OCI-LY1 (cell line): ENCODE measurements around the gene EXOC7.

Source experiments
- H2AFZ ChIP-seq: fragments of 200-600 bp; sonication (generic), shearing (Covaris generic); 2 replicates; pipeline ENCODE4 v1.6.0; 2014; ENCODE audit warnings: antibody characterized with exemption, mild to moderate bottlenecking, low read length
- H3F3A ChIP-seq: fragments of 200-600 bp; sonication (generic), shearing (Covaris generic); 2 replicates; pipeline ENCODE4 v1.6.0; 2014; ENCODE audit warnings: mild to moderate bottlenecking, antibody characterized with exemption, low read length, moderate library complexity; ENCODE audit not compliant: insufficient read depth
- H3K27ac ChIP-seq: fragments of 200-600 bp; sonication (generic); 2 replicates; pipeline ENCODE4 v1.5.1; 2014; ENCODE audit warnings: low read length, mixed run types, mild to moderate bottlenecking, low read depth; ENCODE audit not compliant: poor library complexity, severe bottlenecking
- H3K27me3 ChIP-seq: fragments of 200-600 bp; sonication (generic); 2 replicates; pipeline ENCODE4 v1.6.0; 2014; ENCODE audit warnings: antibody characterized with exemption, mild to moderate bottlenecking, low read length, moderate library complexity; ENCODE audit not compliant: insufficient read depth
- H3K36me3 ChIP-seq: fragments of 200-600 bp; sonication (generic); 2 replicates; pipeline ENCODE4 v1.6.1; 2014; ENCODE audit warnings: mild to moderate bottlenecking, antibody characterized with exemption, low read length, moderate library complexity, mixed read lengths; ENCODE audit not compliant: insufficient read depth
- H3K4me1 ChIP-seq: fragments of 200-600 bp; sonication (generic); 2 replicates; pipeline ENCODE4 v1.5.1; 2014; ENCODE audit warnings: mild to moderate bottlenecking, low read length, moderate library complexity; ENCODE audit not compliant: insufficient read depth, severe bottlenecking
- H3K4me2 ChIP-seq: fragments of 200-600 bp; sonication (generic), shearing (Covaris generic); 2 replicates; pipeline ENCODE4 v1.6.1; 2014; ENCODE audit warnings: low read length
- H3K4me3 ChIP-seq: fragments of 200-600 bp; sonication (generic); 2 replicates; pipeline ENCODE4 v1.5.1; 2014; ENCODE audit warnings: low read length, low read depth, mild to moderate bottlenecking, mixed read lengths; ENCODE audit not compliant: poor library complexity, severe bottlenecking
- H3K79me2 ChIP-seq: fragments of 200-600 bp; shearing (Covaris generic); 2 replicates; pipeline ENCODE4 v1.6.1; 2016; ENCODE audit warnings: mixed run types, low read length, mixed read lengths; ENCODE audit not compliant: insufficient read depth
- H3K9ac ChIP-seq: fragments of 200-600 bp; sonication (generic), shearing (Covaris generic); 2 replicates; pipeline ENCODE4 v1.6.1; 2014; ENCODE audit warnings: mild to moderate bottlenecking, low read length, mixed read lengths
- H3K9me2 ChIP-seq: fragments of 200-600 bp; sonication (generic), shearing (Covaris generic); 2 replicates; pipeline ENCODE4 v1.6.1; 2014; ENCODE audit warnings: low read depth, mild to moderate bottlenecking, low read length, mixed read lengths
- H3K9me3 ChIP-seq: fragments of 200-600 bp; shearing (Covaris generic); 2 replicates; pipeline ENCODE4 v1.6.1; 2014; ENCODE audit warnings: low read length, mixed read lengths
- H4K20me1 ChIP-seq: fragments of 200-600 bp; sonication (generic), shearing (Covaris generic); 2 replicates; pipeline ENCODE4 v1.6.0; 2016; ENCODE audit warnings: mild to moderate bottlenecking, low read length; ENCODE audit not compliant: insufficient read depth
- CTCF ChIP-seq: fragments of 200-600 bp; sonication (generic), shearing (Covaris generic); IDR thresholded peaks from 2 replicates; pipeline ENCODE4 v1.5.1; 2017; ENCODE audit warnings: mild to moderate bottlenecking, antibody characterized with exemption, low read length, moderate library complexity, mixed read lengths
- EZH2 ChIP-seq: fragments of 200-600 bp; sonication (generic), shearing (Covaris generic); IDR thresholded peaks from 2 replicates; pipeline ENCODE4 v1.8.0; 2017; ENCODE audit warnings: borderline replicate concordance, mixed run types, mild to moderate bottlenecking, antibody characterized with exemption, low read length, moderate library complexity, mixed read lengths

The EXOC7 gene

GRCh38 chr17:76120658-76121008, 17.0 kb upstream of the EXOC7 start:
- no peaks in the 10 kb centered on the region for H3K36me3 ChIP-seq
- no peaks in the 10 kb centered on the region for H3K9me2 ChIP-seq
- no peak overlapping the region for H2AFZ ChIP-seq
- no peaks in the 10 kb centered on the region for H4K20me1 ChIP-seq
- H3K27ac ChIP-seq, result no peak overlapping the region
- H3K9me3 ChIP-seq, result no peaks in the 10 kb centered on the region
- peaks cover 7% of the 10 kb centered on the region; the same call in 1 of the 2 replicates for H3K27me3 ChIP-seq
- peaks cover 7% of the 10 kb centered on the region for H3K4me1 ChIP-seq
- H3F3A ChIP-seq, result no peaks in the 10 kb centered on the region
- H3K4me3 ChIP-seq, result no peak overlapping the region
- no peak overlapping the region for H3K4me2 ChIP-seq
- no peaks in the 10 kb centered on the region for H3K79me2 ChIP-seq
- TF ChIP-seq CTCF (no peak), EZH2 (no peak)
- H3K9ac ChIP-seq, result no peak overlapping the region

GRCh38 chr17:76119409-76120371, 16.1 kb upstream of the EXOC7 start:
- Histone ChIP-seq H3K4me1 (peaks cover 7% of the 10 kb centered on the region), H3K9me3 (no peaks in the 10 kb centered on the region), H3K36me3 (no peaks in the 10 kb centered on the region), H3K4me3 (no peak overlapping the region), H3K9me2 (no peaks in the 10 kb centered on the region), H3K27me3 (peaks cover 7% of the 10 kb centered on the region; the same call in 1 of the 2 replicates), H3K27ac (no peak overlapping the region), H4K20me1 (no peaks in the 10 kb centered on the region), H3F3A (no peaks in the 10 kb centered on the region), H2AFZ (no peak overlapping the region), H3K79me2 (no peaks in the 10 kb centered on the region), H3K4me2 (no peak overlapping the region), H3K9ac (no peak overlapping the region)
- TF ChIP-seq EZH2 (no peak), CTCF (no peak)

GRCh38 chr17:76115138-76115754, 11.7 kb upstream of the EXOC7 start:
- H3K9me2 ChIP-seq, result no peaks in the 10 kb centered on the region
- no peaks in the 10 kb centered on the region for H3K79me2 ChIP-seq
- H3K4me3 ChIP-seq, result no peak overlapping the region
- no peaks in the 10 kb centered on the region for H4K20me1 ChIP-seq
- no peaks in the 10 kb centered on the region for H3K4me1 ChIP-seq
- H3K9ac ChIP-seq, result no peak overlapping the region
- H3K9me3 ChIP-seq, result no peaks in the 10 kb centered on the region
- no peak for TF ChIP-seq EZH2
- TF ChIP-seq CTCF, result no peak
- H3K4me2 ChIP-seq, result no peak overlapping the region
- H2AFZ ChIP-seq, result no peak overlapping the region
- H3K27me3 ChIP-seq, result peaks cover 7% of the 10 kb centered on the region; the same call in 1 of the 2 replicates
- no peaks in the 10 kb centered on the region for H3K36me3 ChIP-seq
- H3K27ac ChIP-seq, result no peak overlapping the region
- H3F3A ChIP-seq, result no peaks in the 10 kb centered on the region
